Ovary (tissue), 9 donors: ENCODE results near the gene TMPRSS4. TPM values are rescaled to one million over a fixed set of nuclear protein-coding genes. Genes with fewer than 3 reads are reported as not detected.

ENCODE experiments used
- DNase-seq, 5 donors: peaks; one replicate each; pipeline ENCODE4 v3.0.0-alpha.2; 2019 to 2020
- H3K27ac ChIP-seq, 2 donors: fragments of 200-600 bp; one replicate each; pipeline versions ENCODE4 v1.5.1 to v1.8.0; 2019 to 2022
- H3K27me3 ChIP-seq: fragments of 200-600 bp; one replicate; pipeline ENCODE4 v1.8.0; 2022
- H3K36me3 ChIP-seq: fragments of 200-600 bp; sonication (generic); one replicate; pipeline ENCODE4 v1.5.1; 2019
- H3K4me1 ChIP-seq: one replicate; pipeline ENCODE4 v1.8.1; 2013; ENCODE audit warnings: mild to moderate bottlenecking, moderate library complexity; ENCODE audit not compliant: insufficient read depth
- H3K4me3 ChIP-seq: fragments of 200-600 bp; sonication (generic); one replicate; pipeline ENCODE4 v1.5.1; 2017
- H3K9me3 ChIP-seq, 2 donors: fragments of 200-600 bp in 1 of 2; sonication (generic) in 1 of 2; one replicate each; pipeline versions ENCODE4 v1.5.1 to v1.8.1; 2013 to 2019; ENCODE audit warnings: mild to moderate bottlenecking in 1 of 2, moderate library complexity in 1 of 2
- EP300 ChIP-seq: sonication (generic); formaldehyde crosslinking; IDR thresholded peaks from one replicate; pipeline ENCODE4 v1.6.1; 2017; ENCODE audit warnings: antibody characterized with exemption
- POLR2A ChIP-seq: fragments of 450-650 bp; IDR thresholded peaks from one replicate; pipeline ENCODE4 v1.6.1; 2017; ENCODE audit warnings: antibody characterized with exemption, mild to moderate bottlenecking, moderate library complexity
- WGBS, 3 donors: extraction: QIAGEN DNeasy Blood & Tissue Kit in 1 of 3; methylation state at CpG; one replicate each; pipeline versions ENCODE4 v1.1.5 to v1.1.7; 2013 to 2017; 5-methylcytosine and 5-hydroxymethylcytosine counted together
- intact Hi-C, 4 donors: fragments of 100-400 bp; cut with DNase I; formaldehyde crosslinking; loops; one replicate each; pipeline versions ENCODE4 v1.11.0 to v1.15.1; 2022 to 2023
- polyA plus RNA-seq, 2 donors: library from polyadenylated mRNA; stranded (reverse); fragments of 200-250 nt in 1 of 2; fragments of 350-450 nt in 1 of 2; fragmentation: Illumina TruSeq in 1 of 2; extraction: RNeasy Lipid Tissue Mini Kit (QIAGEN cat#74804) in 1 of 2; gene quantifications; one replicate each; pipeline ENCODE4 v1.2.3, GENCODE V29; 2013 to 2014
- total RNA-seq, 7 donors: library from RNA; depleted of rRNA in 2 of 7; stranded (reverse); fragments of >200 nt in 2 of 7; fragmentation: NEBNext Ultra II Directional in 3 of 7; extraction: Animal tissue kit (Norgen Biotek cat#: 25700) in 3 of 7; gene quantifications; one replicate each; pipeline versions ENCODE4 v1.1.0 to v1.2.4, GENCODE V29; 2016 to 2023
- TF ChIP-seq, protein P1 (sequence below), 3 donors: fragments of 450-650 bp in 2 of 3; fragments of 200-600 bp in 1 of 3; IDR thresholded peaks; one replicate each; pipeline versions ENCODE4 v1.5.1 to v1.8.0; 2016 to 2022; ENCODE audit warnings: antibody characterized with exemption in 3 of 3, mild to moderate bottlenecking in 1 of 3
- donor health status: DM: no; HTN: no; CAD: no; lungs with moderate emphysema.
- donor health status: DM: no; HTN: no; CAD: no.
- donor health status: Bipolar disorder and iron deficiency.
- donor health status: DM: yes; HTN: yes; CAD: no.
- donor health status: DM: no; HTN: no; CAD: no.
- donor health status: DM: yes; HTN: yes; CAD: no.

The TMPRSS4 gene
- total and polyA plus RNA-seq, 9 donors, result 0.20 to 2.3 (median 0.85) TPM; not detected in 5

- TF ChIP-seq POLR2A, result no peak
- TF ChIP-seq EP300, result no peak
- TF ChIP-seq, protein P1, sequence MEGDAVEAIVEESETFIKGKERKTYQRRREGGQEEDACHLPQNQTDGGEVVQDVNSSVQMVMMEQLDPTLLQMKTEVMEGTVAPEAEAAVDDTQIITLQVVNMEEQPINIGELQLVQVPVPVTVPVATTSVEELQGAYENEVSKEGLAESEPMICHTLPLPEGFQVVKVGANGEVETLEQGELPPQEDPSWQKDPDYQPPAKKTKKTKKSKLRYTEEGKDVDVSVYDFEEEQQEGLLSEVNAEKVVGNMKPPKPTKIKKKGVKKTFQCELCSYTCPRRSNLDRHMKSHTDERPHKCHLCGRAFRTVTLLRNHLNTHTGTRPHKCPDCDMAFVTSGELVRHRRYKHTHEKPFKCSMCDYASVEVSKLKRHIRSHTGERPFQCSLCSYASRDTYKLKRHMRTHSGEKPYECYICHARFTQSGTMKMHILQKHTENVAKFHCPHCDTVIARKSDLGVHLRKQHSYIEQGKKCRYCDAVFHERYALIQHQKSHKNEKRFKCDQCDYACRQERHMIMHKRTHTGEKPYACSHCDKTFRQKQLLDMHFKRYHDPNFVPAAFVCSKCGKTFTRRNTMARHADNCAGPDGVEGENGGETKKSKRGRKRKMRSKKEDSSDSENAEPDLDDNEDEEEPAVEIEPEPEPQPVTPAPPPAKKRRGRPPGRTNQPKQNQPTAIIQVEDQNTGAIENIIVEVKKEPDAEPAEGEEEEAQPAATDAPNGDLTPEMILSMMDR (IDR thresholded peaks at IDR 0.05), result no peak
- 58 to 62% (median 61%) methylated on average over 8 of the region's 8 CpGs for WGBS, 3 donors
- intact Hi-C loops, result no loop called here
- H3K36me3 ChIP-seq, result no peaks in the 10 kb centered on the region
- H3K4me1 ChIP-seq, result no peaks in the 10 kb centered on the region
- DNase-seq, result no peak
- no peaks in the 10 kb centered on the region for H3K9me3 ChIP-seq
- no peak overlapping the region for H3K27ac ChIP-seq
- H3K4me3 ChIP-seq, result no peak overlapping the region
- no peaks in the 10 kb centered on the region for H3K27me3 ChIP-seq
Observed at GRCh38 chr11:118170882-118171268, 94.0 kb downstream of the TMPRSS4 start.

Other genes with a start within 250 kb of the TMPRSS4 start
- gene FXYD6, start 200.4 kb upstream of the TMPRSS4 start, total RNA-seq, result 100 to 1,000 TPM; 119 to 322 (median 264) TPM
- 100 to 1,000 TPM; 256 to 445 TPM for gene FXYD6, start 200.4 kb upstream of the TMPRSS4 start, polyA plus RNA-seq
- 1 to 10 TPM in 1 of 7 donors, under 1 TPM in 4, not detected in 2; 0.12 to 2.0 (median 0.24) TPM for gene TMPRSS13, start 147.7 kb upstream of the TMPRSS4 start, total RNA-seq
- gene TMPRSS13, start 147.7 kb upstream of the TMPRSS4 start, polyA plus RNA-seq, result under 1 TPM; 0.05 to 0.22 TPM
- 10 to 100 TPM in 1 of 7 donors, 1 to 10 TPM in 6; 2.0 to 13.7 (median 6.7) TPM for gene IL10RA, start 90.7 kb upstream of the TMPRSS4 start, total RNA-seq
- gene IL10RA, start 90.7 kb upstream of the TMPRSS4 start, polyA plus RNA-seq, result 10 to 100 TPM in 1 of 2 donors, 1 to 10 TPM in 1; 2.6 to 14.1 TPM
- not detected for gene SMIM35, start 9.9 kb downstream of the TMPRSS4 start, total RNA-seq
- under 1 TPM in 1 of 2 donors, not detected in 1; 0.08 TPM for gene SMIM35, start 9.9 kb downstream of the TMPRSS4 start, polyA plus RNA-seq
- 1 to 10 TPM in 1 of 7 donors, under 1 TPM in 6; 0.10 to 2.9 (median 0.52) TPM for gene SCN4B, start 75.7 kb downstream of the TMPRSS4 start, total RNA-seq
- 10 to 100 TPM in 1 of 2 donors, under 1 TPM in 1; 0.50 to 13.3 TPM for gene SCN4B, start 75.7 kb downstream of the TMPRSS4 start, polyA plus RNA-seq
- 1 to 10 TPM in 2 of 7 donors, under 1 TPM in 5; 0.11 to 1.3 (median 0.35) TPM for gene SCN2B, start 99.6 kb downstream of the TMPRSS4 start, total RNA-seq
- 1 to 10 TPM in 1 of 2 donors, under 1 TPM in 1; 0.38 to 2.1 TPM for gene SCN2B, start 99.6 kb downstream of the TMPRSS4 start, polyA plus RNA-seq
- 1 to 10 TPM in 6 of 7 donors, under 1 TPM in 1; 0.79 to 5.1 (median 1.8) TPM for gene JAML, start 147.9 kb downstream of the TMPRSS4 start, total RNA-seq
- gene JAML, start 147.9 kb downstream of the TMPRSS4 start, polyA plus RNA-seq, result 10 to 100 TPM in 1 of 2 donors, 1 to 10 TPM in 1; 2.0 to 18.0 TPM
- 1 to 10 TPM in 4 of 7 donors, under 1 TPM in 3; 0.25 to 7.0 (median 1.0) TPM for gene MPZL3, start 175.3 kb downstream of the TMPRSS4 start, total RNA-seq
- 1 to 10 TPM in 1 of 2 donors, under 1 TPM in 1; 0.52 to 1.2 TPM for gene MPZL3, start 175.3 kb downstream of the TMPRSS4 start, polyA plus RNA-seq
- gene MPZL2, start 187.2 kb downstream of the TMPRSS4 start, total RNA-seq, result 10 to 100 TPM in 4 of 7 donors, 1 to 10 TPM in 3; 4.4 to 42.5 (median 13.2) TPM
- gene MPZL2, start 187.2 kb downstream of the TMPRSS4 start, polyA plus RNA-seq, result 1 to 10 TPM; 5.7 to 9.6 TPM
- gene CD3E, start 227.7 kb downstream of the TMPRSS4 start, total RNA-seq, result 1 to 10 TPM in 2 of 7 donors, under 1 TPM in 4, not detected in 1; 0.36 to 2.5 (median 0.59) TPM
- 10 to 100 TPM in 1 of 2 donors, under 1 TPM in 1; 0.94 to 11.0 TPM for gene CD3E, start 227.7 kb downstream of the TMPRSS4 start, polyA plus RNA-seq